GM23338 (cell line): ENCODE results near the gene HOXC5.
A peak's percentile ranks its signal among the peaks of the same experiment; 100 is the strongest.

ENCODE experiments used
- CREB1 ChIP-seq: fragments of 250-450 bp; sonication (Bioruptor Pico); IDR thresholded peaks from 2 replicates; pipeline ENCODE4 v1.5.0; 2020; ENCODE audit warnings: low read depth, mild to moderate bottlenecking, moderate library complexity
- CTCF ChIP-seq, 2 experiments: fragments of 200-600 bp in 1 of 2; sonication (generic) in 1 of 2; conservative IDR thresholded peaks; 2 replicates each; pipeline versions ENCODE4 v1.5.1 to v1.6.1; 2016 to 2017; ENCODE audit warnings: antibody characterized with exemption in 2 of 2, low read depth in 2 of 2, mild to moderate bottlenecking in 2 of 2, moderate library complexity in 1 of 2
- ETS1 ChIP-seq: IDR thresholded peaks from 2 replicates; pipeline ENCODE4 v1.6.1; 2016; ENCODE audit warnings: antibody characterized with exemption
- EZH2 ChIP-seq: fragments of 200-600 bp; sonication (generic); IDR thresholded peaks from one replicate; pipeline ENCODE4 v1.8.0; 2017; ENCODE audit warnings: antibody characterized with exemption, mild to moderate bottlenecking, low read depth; ENCODE audit not compliant: unreplicated experiment
- EZH2phosphoT487 ChIP-seq: fragments of 200-600 bp; sonication (generic); IDR thresholded peaks from one replicate; pipeline ENCODE4 v1.8.1; 2018; ENCODE audit warnings: antibody characterized with exemption; ENCODE audit not compliant: unreplicated experiment
- JUNB ChIP-seq: IDR thresholded peaks from one replicate; pipeline ENCODE4 v1.6.1; 2016; ENCODE audit warnings: antibody characterized with exemption; ENCODE audit not compliant: unreplicated experiment
- NANOG ChIP-seq: IDR thresholded peaks from 2 replicates; pipeline ENCODE4 v1.6.1; 2016; ENCODE audit warnings: antibody characterized with exemption, borderline replicate concordance
- POLR2AphosphoS5 ChIP-seq: IDR thresholded peaks from 2 replicates; pipeline ENCODE4 v1.6.1; 2016; ENCODE audit warnings: antibody characterized with exemption, low read depth
- REST ChIP-seq: IDR thresholded peaks from one replicate; pipeline ENCODE4 v1.6.1; 2018; ENCODE audit warnings: antibody characterized with exemption; ENCODE audit not compliant: unreplicated experiment
- STAT1 ChIP-seq: IDR thresholded peaks from one replicate; pipeline ENCODE4 v1.6.1; 2016; ENCODE audit warnings: antibody characterized with exemption; ENCODE audit not compliant: unreplicated experiment
- ZNF114 ChIP-seq: fragments of 250-450 bp; sonication (Bioruptor Pico); IDR thresholded peaks from 2 replicates; pipeline ENCODE4 v1.5.0; 2020; ENCODE audit warnings: mild to moderate bottlenecking, moderate library complexity
- ZNF331 ChIP-seq: fragments of 250-450 bp; sonication (Bioruptor Pico); IDR thresholded peaks from 2 replicates; pipeline ENCODE4 v1.5.0; 2020; ENCODE audit warnings: low read depth, mild to moderate bottlenecking, moderate library complexity
- ZNF462 ChIP-seq: fragments of 250-450 bp; sonication (Bioruptor Pico); IDR thresholded peaks from 2 replicates; pipeline ENCODE4 v1.5.0; 2020; ENCODE audit warnings: mild to moderate bottlenecking, moderate library complexity

- TF ChIP-seq CTCF (conservative IDR thresholded peaks at IDR 0.05; ENCODE audit: low read depth in 2 of 2) (no peak), ETS1 (no peak), EZH2 (peak; percentile 98), POLR2AphosphoS5 (no peak), REST (no peak), ZNF331 (CRISPR knock-in tag) (no peak), EZH2phosphoT487 (peak; percentile 90), ZNF114 (CRISPR knock-in tag) (no peak), CREB1 (CRISPR knock-in tag) (no peak), NANOG (no peak), JUNB (no peak), STAT1 (no peak), ZNF462 (no peak)
Measured at GRCh38 chr12:54053751-54054741, 21.2 kb downstream of the HOXC5 start, which contains the start of gene HOXC4.
